GM18951 (cell line): ENCODE results near the gene CMSS1.

Source experiments
- POLR2A ChIP-seq: IDR thresholded peaks from 4 replicates; pipeline ENCODE4 v1.6.1; 2011; ENCODE audit warnings: mild to moderate bottlenecking; ENCODE audit not compliant: insufficient read length, insufficient read depth; ENCODE audit errors: extremely low read depth
- in situ Hi-C: fragments of 300-500 bp; cut with MboI; formaldehyde crosslinking; loops from one replicate; pipeline ENCODE4 v1.12.0; 2022; ENCODE audit warnings: low sequenced_read_pairs, mixed read lengths, inconsistent platforms; ENCODE audit not compliant: unreplicated experiment

Gene CMSS1

GRCh38 chr3:99875929-99876841 lies 58.5 kb downstream of the CMSS1 start:
- peak; percentile 76 for TF ChIP-seq POLR2A
- in situ Hi-C loops: no loop called here

GRCh38 chr3:99877031-99877579 lies 59.4 kb downstream of the CMSS1 start:
- no peak for TF ChIP-seq POLR2A
- in situ Hi-C loops: no loop called here

- in situ Hi-C loops: no loop called here
- no peak for TF ChIP-seq POLR2A
These were observed 60.3 kb downstream of the CMSS1 start for GRCh38 chr3:99878005-99878404.

- no peak for TF ChIP-seq POLR2A
- in situ Hi-C loops: no loop called here
These were observed 61.6 kb downstream of the CMSS1 start for GRCh38 chr3:99879275-99879674.

GRCh38 chr3:99881121-99881524 lies 63.5 kb downstream of the CMSS1 start:
- in situ Hi-C loops: no loop called here
- no peak for TF ChIP-seq POLR2A

- TF ChIP-seq POLR2A: no peak
These were observed 64.9 kb downstream of the CMSS1 start for GRCh38 chr3:99882436-99883137.

GRCh38 chr3:99883138-99883461 lies 65.4 kb downstream of the CMSS1 start:
- TF ChIP-seq POLR2A: no peak
- in situ Hi-C loops: no loop called here

More at GRCh38 chr3:99882436-99883137, 64.9 kb downstream of the CMSS1 start:
- in situ Hi-C loops: no loop called here

GRCh38 chr3:99883693-99884092 lies 66.0 kb downstream of the CMSS1 start:
- TF ChIP-seq POLR2A: no peak
- in situ Hi-C loops: no loop called here

- no peak for TF ChIP-seq POLR2A
- in situ Hi-C loops: no loop called here
These were observed 66.8 kb downstream of the CMSS1 start for GRCh38 chr3:99884484-99884883.

- TF ChIP-seq POLR2A: no peak
- in situ Hi-C loops: no loop called here
These were observed 67.4 kb downstream of the CMSS1 start for GRCh38 chr3:99885085-99885484.

- no peak for TF ChIP-seq POLR2A
- in situ Hi-C loops: no loop called here
These were observed 68.2 kb downstream of the CMSS1 start for GRCh38 chr3:99885851-99886250.

- in situ Hi-C loops: no loop called here
- no peak for TF ChIP-seq POLR2A
These were observed 74.1 kb downstream of the CMSS1 start for GRCh38 chr3:99891610-99892285.

GRCh38 chr3:99892332-99892731 lies 74.7 kb downstream of the CMSS1 start:
- no peak for TF ChIP-seq POLR2A
- in situ Hi-C loops: no loop called here
